Heart left ventricle (tissue), 13 donors: ENCODE results near the gene TBC1D5.

Experiments
- CTCF ChIP-seq, 12 donors: fragments of 200-600 bp; sonication (generic) in 4 of 12; IDR thresholded peaks; one replicate each; pipeline versions ENCODE4 v1.5.0 to v1.8.0; 2018 to 2022; ENCODE audit warnings: antibody characterized with exemption in 12 of 12, mild to moderate bottlenecking in 5 of 12
- POLR2A ChIP-seq, 2 donors: fragments of 450-650 bp; IDR thresholded peaks; one replicate each; pipeline ENCODE4 v1.6.1; 2017; ENCODE audit warnings: antibody characterized with exemption in 2 of 2, mild to moderate bottlenecking in 2 of 2, moderate library complexity in 2 of 2
- donor health status: ischemic (EF 13 %, LVEDD 7.1; RV severe dilation, severe dysfunction).
- donor health status: DM: no; HTN: yes; CAD: no.
- donor health status: DM: no; HTN: no; CAD: no.
- donor health status: ischemic (EF 25% LVEDD 6.9; RV normal size, moderate dysfunction).
- donor health status: ischemic (EF 25% LVEDD 5.7; RV mildly dilated, moderate dysfunction).
- donor health status: ischemic (EF 35%, LVEDD 5.7; RV mildly dilated, moderate dysfunction).
- donor health status: nonischemic (EF 11% LVEDD 7.7; RV severe dilation, severe dysfunction).
- donor health status: DM: yes; HTN: yes; CAD: no.
- donor health status: PGD.
- donor health status: ischemic (EF 29% LVEDD 5.4; RV normal size, mild dysfunction).
- donor health status: nonischemic (EF 23%, LVEDD 6.1; RV moderate dilation, normal function).

GRCh38 chr3:17539436-17539835 lies 203.0 kb downstream of the TBC1D5 start:
- TF ChIP-seq CTCF (IDR thresholded peaks at IDR 0.05) (no peak), POLR2A (IDR thresholded peaks at IDR 0.05) (no peak)
